Gastroesophageal sphincter (tissue), 3 donors: ENCODE results near the gene DOCK9.

Experiments
- POLR2A ChIP-seq, 2 donors: fragments of 450-650 bp; IDR thresholded peaks; one replicate each; pipeline ENCODE4 v1.6.1; 2017; ENCODE audit warnings: antibody characterized with exemption in 2 of 2, mild to moderate bottlenecking in 2 of 2, moderate library complexity in 1 of 2
- POLR2AphosphoS5 ChIP-seq: sonication (generic); formaldehyde crosslinking; IDR thresholded peaks from one replicate; pipeline ENCODE4 v1.6.1; 2017; ENCODE audit warnings: antibody characterized with exemption
- TF ChIP-seq, protein P1 (sequence below), 4 experiments: fragments of 200-600 bp in 2 of 4; fragments of 450-650 bp in 2 of 4; sonication (generic) in 1 of 4; IDR thresholded peaks; one replicate each; pipeline ENCODE4 v1.5.1; 2017 to 2019; ENCODE audit warnings: antibody characterized with exemption in 4 of 4, mild to moderate bottlenecking in 2 of 4, moderate library complexity in 2 of 4

GRCh38 chr13:98934243-98934642 is 43.6 kb downstream of the DOCK9 start:
- TF ChIP-seq, protein P1, sequence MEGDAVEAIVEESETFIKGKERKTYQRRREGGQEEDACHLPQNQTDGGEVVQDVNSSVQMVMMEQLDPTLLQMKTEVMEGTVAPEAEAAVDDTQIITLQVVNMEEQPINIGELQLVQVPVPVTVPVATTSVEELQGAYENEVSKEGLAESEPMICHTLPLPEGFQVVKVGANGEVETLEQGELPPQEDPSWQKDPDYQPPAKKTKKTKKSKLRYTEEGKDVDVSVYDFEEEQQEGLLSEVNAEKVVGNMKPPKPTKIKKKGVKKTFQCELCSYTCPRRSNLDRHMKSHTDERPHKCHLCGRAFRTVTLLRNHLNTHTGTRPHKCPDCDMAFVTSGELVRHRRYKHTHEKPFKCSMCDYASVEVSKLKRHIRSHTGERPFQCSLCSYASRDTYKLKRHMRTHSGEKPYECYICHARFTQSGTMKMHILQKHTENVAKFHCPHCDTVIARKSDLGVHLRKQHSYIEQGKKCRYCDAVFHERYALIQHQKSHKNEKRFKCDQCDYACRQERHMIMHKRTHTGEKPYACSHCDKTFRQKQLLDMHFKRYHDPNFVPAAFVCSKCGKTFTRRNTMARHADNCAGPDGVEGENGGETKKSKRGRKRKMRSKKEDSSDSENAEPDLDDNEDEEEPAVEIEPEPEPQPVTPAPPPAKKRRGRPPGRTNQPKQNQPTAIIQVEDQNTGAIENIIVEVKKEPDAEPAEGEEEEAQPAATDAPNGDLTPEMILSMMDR (IDR thresholded peaks at IDR 0.05) = no peak
- TF ChIP-seq POLR2AphosphoS5 (no peak), POLR2A (IDR thresholded peaks at IDR 0.05) (no peak)
